ENCODE results near the gene CCDC12.

- TF ChIP-seq, protein P1, sequence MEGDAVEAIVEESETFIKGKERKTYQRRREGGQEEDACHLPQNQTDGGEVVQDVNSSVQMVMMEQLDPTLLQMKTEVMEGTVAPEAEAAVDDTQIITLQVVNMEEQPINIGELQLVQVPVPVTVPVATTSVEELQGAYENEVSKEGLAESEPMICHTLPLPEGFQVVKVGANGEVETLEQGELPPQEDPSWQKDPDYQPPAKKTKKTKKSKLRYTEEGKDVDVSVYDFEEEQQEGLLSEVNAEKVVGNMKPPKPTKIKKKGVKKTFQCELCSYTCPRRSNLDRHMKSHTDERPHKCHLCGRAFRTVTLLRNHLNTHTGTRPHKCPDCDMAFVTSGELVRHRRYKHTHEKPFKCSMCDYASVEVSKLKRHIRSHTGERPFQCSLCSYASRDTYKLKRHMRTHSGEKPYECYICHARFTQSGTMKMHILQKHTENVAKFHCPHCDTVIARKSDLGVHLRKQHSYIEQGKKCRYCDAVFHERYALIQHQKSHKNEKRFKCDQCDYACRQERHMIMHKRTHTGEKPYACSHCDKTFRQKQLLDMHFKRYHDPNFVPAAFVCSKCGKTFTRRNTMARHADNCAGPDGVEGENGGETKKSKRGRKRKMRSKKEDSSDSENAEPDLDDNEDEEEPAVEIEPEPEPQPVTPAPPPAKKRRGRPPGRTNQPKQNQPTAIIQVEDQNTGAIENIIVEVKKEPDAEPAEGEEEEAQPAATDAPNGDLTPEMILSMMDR (IDR thresholded peaks at IDR 0.05) = no peak
- TF ChIP-seq POLR2A (IDR thresholded peaks at IDR 0.05) = no peak
Measured at GRCh38 chr3:46907960-46908293, 68.6 kb downstream of the CCDC12 start.

All from lower leg skin (tissue), 3 donors.